Measurements from ENCODE around the gene ACTL9.

DNA sequence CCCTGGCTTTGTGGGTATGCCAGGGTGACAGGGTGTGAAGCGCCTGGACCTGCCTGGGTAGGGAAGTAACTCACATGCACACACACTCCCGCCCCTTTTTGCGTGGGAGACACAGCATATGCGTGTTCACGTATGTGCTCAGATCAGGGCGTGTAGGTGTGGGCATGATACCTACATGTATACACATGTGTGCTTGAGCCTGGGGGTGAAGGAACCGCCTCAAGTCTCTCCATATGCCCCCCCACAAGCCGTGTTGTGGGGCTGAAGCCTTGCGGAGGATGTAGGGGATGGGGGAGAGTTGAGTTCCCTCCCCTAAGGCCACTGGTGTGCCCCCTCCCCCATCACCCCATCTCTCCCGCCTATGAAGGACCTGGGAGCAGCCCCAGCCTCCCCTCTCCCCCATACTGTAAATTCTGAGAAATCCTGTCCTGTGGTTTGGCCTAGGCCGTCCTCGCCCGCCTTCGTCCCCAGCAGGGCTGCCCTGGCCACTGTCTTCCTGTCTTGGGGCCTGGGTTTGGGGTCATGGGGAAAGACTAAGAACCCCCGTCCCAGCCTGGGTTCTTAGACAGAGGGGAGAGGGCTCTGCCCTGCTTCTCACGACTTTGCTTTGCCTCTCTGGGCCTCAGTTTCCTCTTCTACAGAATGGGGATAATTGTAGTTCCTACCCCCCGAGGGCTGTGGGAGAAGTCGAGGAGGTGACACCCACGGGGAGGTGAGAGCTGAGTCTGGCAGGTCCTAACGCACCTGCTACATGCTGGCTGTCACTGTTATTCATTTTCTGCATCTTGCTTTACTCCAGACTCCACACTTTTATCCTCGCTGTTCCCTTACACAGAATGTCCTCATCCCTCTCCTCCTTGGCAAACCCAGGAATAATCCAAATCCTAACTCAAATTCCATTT, 14.3 kb downstream of the ACTL9 start:
- TF ChIP-seq, protein P1, sequence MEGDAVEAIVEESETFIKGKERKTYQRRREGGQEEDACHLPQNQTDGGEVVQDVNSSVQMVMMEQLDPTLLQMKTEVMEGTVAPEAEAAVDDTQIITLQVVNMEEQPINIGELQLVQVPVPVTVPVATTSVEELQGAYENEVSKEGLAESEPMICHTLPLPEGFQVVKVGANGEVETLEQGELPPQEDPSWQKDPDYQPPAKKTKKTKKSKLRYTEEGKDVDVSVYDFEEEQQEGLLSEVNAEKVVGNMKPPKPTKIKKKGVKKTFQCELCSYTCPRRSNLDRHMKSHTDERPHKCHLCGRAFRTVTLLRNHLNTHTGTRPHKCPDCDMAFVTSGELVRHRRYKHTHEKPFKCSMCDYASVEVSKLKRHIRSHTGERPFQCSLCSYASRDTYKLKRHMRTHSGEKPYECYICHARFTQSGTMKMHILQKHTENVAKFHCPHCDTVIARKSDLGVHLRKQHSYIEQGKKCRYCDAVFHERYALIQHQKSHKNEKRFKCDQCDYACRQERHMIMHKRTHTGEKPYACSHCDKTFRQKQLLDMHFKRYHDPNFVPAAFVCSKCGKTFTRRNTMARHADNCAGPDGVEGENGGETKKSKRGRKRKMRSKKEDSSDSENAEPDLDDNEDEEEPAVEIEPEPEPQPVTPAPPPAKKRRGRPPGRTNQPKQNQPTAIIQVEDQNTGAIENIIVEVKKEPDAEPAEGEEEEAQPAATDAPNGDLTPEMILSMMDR (IDR thresholded peaks at IDR 0.05), result no peak
- no peak for TF ChIP-seq POLR2A (IDR thresholded peaks at IDR 0.05)
